ENCODE results near the gene RAET1L.

DNA sequence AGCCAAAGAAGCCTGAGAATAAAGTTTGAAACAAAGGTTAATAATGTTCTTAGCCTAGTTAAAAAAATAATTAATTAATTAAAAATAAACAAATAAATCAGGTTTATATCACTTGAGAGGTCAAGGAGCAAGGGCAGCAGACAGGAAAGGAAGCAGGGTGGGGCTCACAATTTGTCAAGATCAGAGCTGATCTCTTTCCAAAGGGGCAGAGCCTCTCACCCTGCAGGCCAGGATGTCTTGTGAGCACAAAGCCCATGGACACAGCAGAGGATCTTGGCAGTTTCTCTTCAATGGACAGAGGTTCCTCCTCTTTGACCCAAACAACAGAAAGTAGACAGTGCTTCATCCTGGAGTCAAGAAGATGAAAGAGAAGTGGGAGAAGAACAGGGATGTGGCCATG is 46.7 kb downstream of the RAET1L start:
- TF ChIP-seq, protein P1, sequence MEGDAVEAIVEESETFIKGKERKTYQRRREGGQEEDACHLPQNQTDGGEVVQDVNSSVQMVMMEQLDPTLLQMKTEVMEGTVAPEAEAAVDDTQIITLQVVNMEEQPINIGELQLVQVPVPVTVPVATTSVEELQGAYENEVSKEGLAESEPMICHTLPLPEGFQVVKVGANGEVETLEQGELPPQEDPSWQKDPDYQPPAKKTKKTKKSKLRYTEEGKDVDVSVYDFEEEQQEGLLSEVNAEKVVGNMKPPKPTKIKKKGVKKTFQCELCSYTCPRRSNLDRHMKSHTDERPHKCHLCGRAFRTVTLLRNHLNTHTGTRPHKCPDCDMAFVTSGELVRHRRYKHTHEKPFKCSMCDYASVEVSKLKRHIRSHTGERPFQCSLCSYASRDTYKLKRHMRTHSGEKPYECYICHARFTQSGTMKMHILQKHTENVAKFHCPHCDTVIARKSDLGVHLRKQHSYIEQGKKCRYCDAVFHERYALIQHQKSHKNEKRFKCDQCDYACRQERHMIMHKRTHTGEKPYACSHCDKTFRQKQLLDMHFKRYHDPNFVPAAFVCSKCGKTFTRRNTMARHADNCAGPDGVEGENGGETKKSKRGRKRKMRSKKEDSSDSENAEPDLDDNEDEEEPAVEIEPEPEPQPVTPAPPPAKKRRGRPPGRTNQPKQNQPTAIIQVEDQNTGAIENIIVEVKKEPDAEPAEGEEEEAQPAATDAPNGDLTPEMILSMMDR (IDR thresholded peaks at IDR 0.05) = no peak
- no peak for TF ChIP-seq POLR2A (IDR thresholded peaks at IDR 0.05)
